Measurements from ENCODE around the gene LETMD1. TPM values are rescaled to one million over a fixed set of nuclear protein-coding genes. Genes with fewer than 3 reads are reported as not detected.
"Not testable (repeated sequence)": the region's sequence is repeated elsewhere in the genome, so short reads cannot be mapped to it uniquely, and the experiment has no call there.

LETMD1 gene, protein sequence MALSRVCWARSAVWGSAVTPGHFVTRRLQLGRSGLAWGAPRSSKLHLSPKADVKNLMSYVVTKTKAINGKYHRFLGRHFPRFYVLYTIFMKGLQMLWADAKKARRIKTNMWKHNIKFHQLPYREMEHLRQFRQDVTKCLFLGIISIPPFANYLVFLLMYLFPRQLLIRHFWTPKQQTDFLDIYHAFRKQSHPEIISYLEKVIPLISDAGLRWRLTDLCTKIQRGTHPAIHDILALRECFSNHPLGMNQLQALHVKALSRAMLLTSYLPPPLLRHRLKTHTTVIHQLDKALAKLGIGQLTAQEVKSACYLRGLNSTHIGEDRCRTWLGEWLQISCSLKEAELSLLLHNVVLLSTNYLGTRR
- total RNA-seq = 81.9 TPM

GRCh38 chr12:51047655-51048540 is at the start of gene LETMD1:
Gene LETMD1, plus strand, starts transcription at chr12:51048327. Its CDS starts 30 bp downstream, at chr12:51048357.
- peak; percentile 86 to 97 (median 97) for DNase-seq (ENCODE audit: low read depth in 2 of 3, low spot score in 2 of 3)

GRCh38 chr12:50999093-50999492 is 49.0 kb upstream of the LETMD1 start:
- DNase-seq (ENCODE audit: low read depth in 2 of 3, low spot score in 2 of 3) = no peak

- DNase-seq (ENCODE audit: low read depth in 2 of 3, low spot score in 2 of 3) = no peak
These were observed 47.9 kb upstream of the LETMD1 start for GRCh38 chr12:51000245-51000644.

DNA sequence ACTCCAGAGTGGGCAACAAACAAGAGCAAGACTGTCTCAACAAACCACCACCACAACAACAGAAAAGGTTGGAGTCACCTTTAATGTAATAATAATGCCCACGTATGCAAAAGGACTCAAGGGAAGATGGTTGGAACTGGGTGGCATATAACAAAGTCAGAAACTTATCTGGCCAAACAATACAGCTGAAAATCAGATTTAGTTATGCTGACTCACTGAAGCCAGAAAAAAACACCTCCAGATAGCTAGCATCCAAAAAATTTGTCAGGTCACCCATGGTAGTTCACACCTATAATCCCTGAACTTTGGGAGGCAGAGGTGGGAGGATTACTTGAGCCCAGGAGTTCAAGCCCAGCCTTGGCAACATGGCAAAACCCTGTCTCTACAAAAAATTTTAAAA is 46.3 kb upstream of the LETMD1 start:
- no peak for DNase-seq (ENCODE audit: low read depth in 2 of 3, low spot score in 2 of 3)

DNA sequence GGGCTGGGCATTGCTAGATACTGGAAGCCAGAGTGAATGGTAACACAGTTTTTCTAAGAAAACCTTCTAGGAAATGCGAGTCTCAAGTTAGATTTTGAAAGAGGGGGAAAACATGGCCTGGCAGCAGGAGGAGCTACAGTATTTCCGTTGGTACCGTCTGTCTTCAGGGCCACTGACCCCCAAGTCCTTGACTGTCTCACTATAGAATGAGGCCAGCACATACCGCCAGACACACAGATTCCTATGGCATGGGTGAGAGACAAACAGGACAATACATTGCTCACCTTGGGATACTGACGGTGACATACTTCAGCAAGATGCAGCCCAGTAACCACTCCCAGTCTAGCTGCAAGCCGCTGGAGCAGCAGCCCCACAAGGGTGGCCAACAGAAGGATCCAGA is 43.6 kb upstream of the LETMD1 start:
- DNase-seq (ENCODE audit: low read depth in 2 of 3, low spot score in 2 of 3) = no peak

DNA sequence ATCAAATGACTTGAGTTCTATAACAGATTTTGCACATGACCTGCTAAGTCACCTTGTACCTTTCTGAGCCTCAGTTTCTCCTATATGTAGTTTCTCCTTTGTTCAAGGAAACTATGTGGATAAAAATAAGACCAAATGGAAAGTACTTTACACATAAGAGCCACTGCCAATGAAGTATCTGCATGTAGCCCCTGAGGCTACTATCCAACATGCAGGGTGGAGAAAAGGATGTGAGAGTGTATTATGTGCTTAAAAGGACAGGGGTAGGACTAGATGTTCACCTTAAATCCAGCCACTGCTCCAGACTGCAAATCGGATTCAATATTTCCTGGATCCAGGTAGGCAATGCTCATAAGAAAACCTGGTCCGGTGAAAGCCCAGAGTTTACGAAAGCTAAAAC is 43.1 kb upstream of the LETMD1 start:
- no peak for DNase-seq (ENCODE audit: low read depth in 2 of 3, low spot score in 2 of 3)

DNA sequence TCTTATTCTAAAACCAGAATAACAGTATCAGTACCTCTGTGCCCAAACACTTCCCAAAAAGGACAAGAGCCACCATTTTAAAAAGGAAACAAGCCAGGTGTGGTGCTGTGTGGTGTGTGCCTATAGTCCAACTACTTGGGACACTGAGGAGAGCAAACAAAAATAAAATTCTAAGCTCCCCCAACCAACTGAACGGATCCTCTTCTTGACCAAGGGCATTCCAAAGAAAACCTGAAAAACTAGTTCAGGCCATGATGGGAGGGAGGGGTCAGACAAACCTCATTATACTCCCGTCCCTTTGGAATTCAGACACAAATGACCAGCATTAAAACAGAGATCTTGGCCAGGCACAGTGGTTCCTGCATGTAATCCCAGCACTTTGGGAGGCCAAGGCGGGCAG is 42.5 kb upstream of the LETMD1 start:
- no peak for DNase-seq (ENCODE audit: low read depth in 2 of 3, low spot score in 2 of 3)

- DNase-seq (ENCODE audit: low read depth in 2 of 3, low spot score in 2 of 3) = no peak
These were observed 39.6 kb upstream of the LETMD1 start for GRCh38 chr12:51008329-51009055.

- peak; percentile 24 to 70 (median 69) for DNase-seq (ENCODE audit: low read depth in 2 of 3, low spot score in 2 of 3)
These were observed 39.1 kb upstream of the LETMD1 start for GRCh38 chr12:51009056-51009440.

DNA sequence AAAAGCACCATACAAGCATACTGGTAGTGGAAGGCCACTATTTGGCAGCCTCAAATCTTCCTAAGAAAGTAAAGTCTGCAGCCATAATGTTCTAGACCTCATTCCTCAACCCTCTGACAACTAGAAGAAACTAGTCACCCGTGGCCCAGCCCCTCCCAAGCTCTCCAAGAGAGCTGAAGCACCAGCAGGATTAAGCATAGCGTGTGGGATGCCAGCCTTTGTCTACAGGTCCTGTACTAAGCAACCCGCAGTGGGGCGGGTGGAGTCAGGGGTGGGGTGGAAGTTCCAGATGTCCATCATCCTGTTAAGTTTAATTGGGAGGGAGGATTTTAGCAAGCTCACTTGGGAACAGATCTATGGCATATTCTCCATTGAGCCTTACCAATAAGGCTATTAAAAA is 36.2 kb upstream of the LETMD1 start:
- DNase-seq (ENCODE audit: low read depth in 2 of 3, low spot score in 2 of 3) = no peak

- DNase-seq (ENCODE audit: low read depth in 2 of 3, low spot score in 2 of 3) = peak in 1 of 3 donors; percentile 33
These were observed 35.4 kb upstream of the LETMD1 start for GRCh38 chr12:51012570-51013236.

GRCh38 chr12:51013441-51013840 is 34.7 kb upstream of the LETMD1 start:
- DNase-seq (ENCODE audit: low read depth in 2 of 3, low spot score in 2 of 3) = no peak

DNA sequence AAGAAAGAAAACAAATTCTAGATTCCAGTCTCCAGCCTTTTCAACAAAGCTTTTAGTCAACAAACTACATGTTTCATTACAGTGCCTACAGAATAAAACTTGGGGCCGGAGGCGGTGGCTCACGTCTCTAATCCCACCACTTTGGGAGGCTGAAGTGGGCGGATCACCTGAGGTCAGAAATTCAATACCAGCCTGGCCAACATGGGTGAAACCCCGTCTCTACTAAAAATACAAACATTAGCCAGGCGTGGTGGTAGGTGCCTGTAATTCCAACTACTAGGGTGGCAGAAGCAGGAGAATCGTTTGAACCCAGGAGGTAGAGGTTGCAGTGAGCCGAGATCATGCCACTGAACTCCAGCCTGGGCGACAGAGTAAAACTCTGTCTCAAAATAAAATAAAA is 33.7 kb upstream of the LETMD1 start:
- DNase-seq (ENCODE audit: low read depth in 2 of 3, low spot score in 2 of 3) = not testable (repeated sequence)

DNA sequence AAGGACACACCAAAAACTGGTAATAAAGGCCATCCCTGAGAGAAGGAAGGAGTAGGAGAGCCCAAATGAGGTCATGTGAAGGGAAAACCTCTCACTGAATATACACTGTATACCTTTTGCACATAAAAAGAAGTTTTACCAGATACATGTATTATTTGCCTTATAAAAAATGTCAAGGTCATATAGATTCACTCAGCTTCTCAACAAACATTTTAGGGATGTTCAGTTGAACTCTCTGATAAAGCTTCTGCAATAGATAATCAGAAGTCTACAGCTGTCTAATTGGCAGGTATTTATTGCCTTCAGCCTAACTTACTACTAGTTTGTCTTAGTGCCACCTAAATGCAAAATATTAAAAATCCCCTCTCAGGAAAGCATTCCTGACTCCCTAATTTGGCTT is 30.7 kb upstream of the LETMD1 start:
- DNase-seq (ENCODE audit: low read depth in 2 of 3, low spot score in 2 of 3) = no peak

- no peak for DNase-seq (ENCODE audit: low read depth in 2 of 3, low spot score in 2 of 3)
These were observed 29.2 kb upstream of the LETMD1 start for GRCh38 chr12:51018956-51019355.

DNA sequence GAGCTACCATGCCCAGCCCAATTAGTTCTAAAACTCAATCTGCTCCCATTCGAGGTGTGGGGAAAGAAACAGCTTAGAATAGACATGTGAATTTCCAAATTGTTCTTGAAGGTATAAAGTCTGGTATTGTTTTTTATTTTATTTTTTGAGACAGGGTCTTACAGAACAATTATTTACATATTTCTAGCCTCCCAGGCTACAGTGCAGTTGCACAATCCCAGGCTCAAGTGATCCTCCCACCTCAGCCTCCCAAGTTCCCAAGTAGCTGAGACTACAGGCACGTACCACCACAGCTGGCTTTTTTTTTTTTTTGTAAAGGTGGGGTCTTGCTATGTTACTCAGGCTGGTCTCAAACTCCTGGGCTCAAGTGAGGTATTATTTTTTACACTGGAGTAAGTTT is 28.2 kb upstream of the LETMD1 start:
- no peak for DNase-seq (ENCODE audit: low read depth in 2 of 3, low spot score in 2 of 3)

- DNase-seq (ENCODE audit: low read depth in 2 of 3, low spot score in 2 of 3) = peak in 2 of 3 donors; percentile 53 to 84
These were observed 27.5 kb upstream of the LETMD1 start for GRCh38 chr12:51020448-51021182.

GRCh38 chr12:51021694-51022093 is 26.4 kb upstream of the LETMD1 start:
- DNase-seq (ENCODE audit: low read depth in 2 of 3, low spot score in 2 of 3) = no peak

- DNase-seq (ENCODE audit: low read depth in 2 of 3, low spot score in 2 of 3) = no peak
These were observed 24.3 kb upstream of the LETMD1 start for GRCh38 chr12:51023625-51024382.
